ENCODE data around the gene XPC.
"Not testable (repeated sequence)": the region's sequence is repeated elsewhere in the genome, so short reads cannot be mapped to it uniquely, and the experiment has no call there.

XPC gene

DNA sequence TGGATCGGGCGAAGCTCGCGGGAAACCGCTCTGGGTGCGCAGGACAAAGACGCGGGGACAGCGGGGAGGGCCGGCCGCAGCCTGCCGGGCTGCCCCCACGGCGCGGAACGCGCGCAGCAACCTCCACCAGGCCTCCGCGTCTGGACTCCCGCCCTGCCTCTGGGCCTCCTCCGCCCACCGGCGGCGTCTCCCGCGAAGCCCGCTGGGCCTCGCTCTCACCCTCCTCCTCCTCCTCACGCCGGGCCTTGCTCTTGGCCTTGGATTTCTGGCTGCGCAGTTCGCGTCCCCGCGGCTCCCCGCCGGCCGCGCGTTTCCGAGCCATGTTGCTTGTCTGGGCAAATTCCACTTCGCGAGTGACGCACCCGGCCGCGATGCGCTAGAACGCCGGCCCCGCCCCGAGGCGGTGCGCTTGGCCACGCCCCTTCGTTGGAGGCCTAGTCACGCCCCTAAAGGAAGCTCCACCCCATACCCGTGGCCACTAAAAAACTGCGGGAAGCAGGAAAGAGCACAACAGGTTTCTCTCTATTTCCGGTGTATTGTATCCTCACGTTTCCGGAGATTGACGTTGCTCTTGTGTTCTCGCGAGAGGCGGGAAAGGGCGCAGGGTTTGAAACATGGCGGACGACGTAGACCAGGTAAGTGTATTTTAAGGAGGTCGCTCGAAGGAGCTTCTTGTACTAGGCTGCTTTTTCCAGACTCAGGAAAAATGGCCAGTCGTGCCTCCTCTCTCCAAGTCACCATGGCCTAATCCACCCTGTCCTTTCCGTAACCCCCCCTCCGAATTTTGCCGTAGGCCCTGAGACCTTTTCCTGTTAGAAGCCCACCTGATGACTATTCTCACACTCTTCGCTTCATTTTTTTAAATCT, at the start of gene XPC, which contains the start of gene LSM3:
TSS of gene XPC (minus strand) at position 355 of the 867 bp plus-strand sequence. CDS start at position 322, 33 bp downstream.
TSS of gene LSM3 (plus strand) at position 571 of the 867 bp plus-strand sequence. CDS start at position 615, 44 bp downstream.
- peak; percentile 88 for DNase-seq

DNA sequence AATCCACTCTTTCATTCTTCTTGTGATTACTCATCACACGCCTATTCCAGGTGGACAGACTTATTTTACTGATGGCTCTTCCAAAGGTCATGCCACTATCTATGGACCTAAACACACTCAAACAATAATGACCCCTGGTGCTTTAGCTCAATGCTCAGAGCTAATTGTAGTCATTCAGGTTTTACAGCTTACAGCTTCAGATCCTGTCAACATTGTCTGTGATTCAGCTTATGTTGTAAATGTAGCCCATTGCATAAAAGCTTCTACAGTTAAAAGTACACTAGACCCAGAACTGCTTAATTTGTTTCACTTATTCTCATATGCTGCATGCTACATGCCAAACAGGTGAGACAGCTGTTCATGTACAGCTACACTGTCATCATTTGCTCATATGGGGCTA, 49.5 kb upstream of the XPC start:
- no peak for DNase-seq

DNA sequence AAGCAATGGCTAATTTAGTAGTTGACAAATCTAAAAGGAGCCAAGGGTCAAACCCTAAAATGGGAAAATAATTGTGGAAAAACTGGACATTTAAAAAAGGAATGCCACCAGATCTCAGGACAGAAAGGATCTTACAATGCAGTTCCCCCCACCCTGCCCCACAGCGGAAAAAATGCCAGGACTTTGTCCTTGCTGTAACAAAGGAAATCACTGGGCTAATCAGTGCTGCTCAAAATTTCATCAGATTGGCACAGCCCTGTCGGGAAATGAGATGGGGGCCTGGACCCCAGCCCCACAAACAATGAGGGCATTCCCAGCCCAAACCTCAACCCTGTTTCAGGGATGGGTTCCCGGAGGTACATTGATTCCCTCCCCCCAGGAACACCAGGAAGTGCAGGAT, 48.0 kb upstream of the XPC start:
- DNase-seq, result not testable (repeated sequence)

DNA sequence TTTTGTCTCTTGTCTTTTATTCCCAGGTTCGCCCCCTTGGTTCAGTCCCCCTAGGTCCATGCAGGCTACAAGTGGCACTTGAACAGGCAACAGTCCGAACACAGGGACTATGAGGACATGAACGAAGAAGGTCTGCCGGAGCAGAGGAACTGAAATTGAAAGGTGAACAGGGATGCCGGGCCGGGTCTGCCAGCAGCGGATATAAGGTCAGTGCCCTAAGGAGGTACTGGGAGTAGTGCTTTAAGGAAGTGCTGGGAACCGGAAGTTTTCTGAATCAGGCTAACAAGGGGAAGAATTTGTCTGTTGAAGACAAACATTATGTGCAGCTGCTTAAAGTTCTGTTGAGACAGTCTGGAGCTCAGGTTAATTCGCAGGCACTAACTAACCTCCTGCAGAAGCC, 47.0 kb upstream of the XPC start:
- DNase-seq, result no peak

DNA sequence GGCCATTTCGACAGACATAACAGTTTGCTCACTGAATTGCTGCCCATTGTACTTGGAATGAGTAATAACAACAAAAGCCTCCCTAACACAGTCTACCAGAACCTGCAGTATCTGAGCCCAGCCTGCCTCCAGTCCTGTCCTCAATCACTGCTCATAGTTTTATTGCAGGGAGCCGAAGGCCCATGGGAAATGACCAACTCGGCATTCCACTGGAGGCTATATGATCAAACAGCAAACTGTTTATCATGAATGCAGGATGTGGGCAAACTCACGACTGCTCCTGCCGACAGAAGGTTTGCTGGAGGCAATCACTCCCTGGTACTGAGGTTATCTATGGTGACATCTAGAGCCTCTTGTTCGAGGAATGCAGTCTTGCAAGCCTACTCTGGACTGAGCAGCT, 46.5 kb upstream of the XPC start:
- DNase-seq, result no peak

DNA sequence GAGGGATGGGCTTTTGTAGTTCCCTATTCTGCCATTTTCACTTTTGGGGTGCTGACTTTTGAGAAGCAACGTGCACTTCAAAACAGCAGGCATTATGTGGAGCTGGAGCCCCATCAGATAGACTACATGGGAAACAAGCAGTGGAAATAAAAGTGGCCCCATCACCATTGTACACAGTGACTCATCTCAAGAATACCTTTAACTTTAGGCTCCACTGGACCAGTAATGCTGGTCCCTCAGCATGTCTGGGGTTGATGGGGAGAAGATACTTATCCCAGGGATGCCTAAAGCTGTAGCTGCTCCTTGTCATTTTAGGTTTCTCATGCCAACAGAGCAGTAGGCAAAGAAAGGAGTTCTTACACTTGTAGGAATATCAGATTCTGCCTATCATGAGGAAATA, 45.2 kb upstream of the XPC start:
- no peak for DNase-seq

DNA sequence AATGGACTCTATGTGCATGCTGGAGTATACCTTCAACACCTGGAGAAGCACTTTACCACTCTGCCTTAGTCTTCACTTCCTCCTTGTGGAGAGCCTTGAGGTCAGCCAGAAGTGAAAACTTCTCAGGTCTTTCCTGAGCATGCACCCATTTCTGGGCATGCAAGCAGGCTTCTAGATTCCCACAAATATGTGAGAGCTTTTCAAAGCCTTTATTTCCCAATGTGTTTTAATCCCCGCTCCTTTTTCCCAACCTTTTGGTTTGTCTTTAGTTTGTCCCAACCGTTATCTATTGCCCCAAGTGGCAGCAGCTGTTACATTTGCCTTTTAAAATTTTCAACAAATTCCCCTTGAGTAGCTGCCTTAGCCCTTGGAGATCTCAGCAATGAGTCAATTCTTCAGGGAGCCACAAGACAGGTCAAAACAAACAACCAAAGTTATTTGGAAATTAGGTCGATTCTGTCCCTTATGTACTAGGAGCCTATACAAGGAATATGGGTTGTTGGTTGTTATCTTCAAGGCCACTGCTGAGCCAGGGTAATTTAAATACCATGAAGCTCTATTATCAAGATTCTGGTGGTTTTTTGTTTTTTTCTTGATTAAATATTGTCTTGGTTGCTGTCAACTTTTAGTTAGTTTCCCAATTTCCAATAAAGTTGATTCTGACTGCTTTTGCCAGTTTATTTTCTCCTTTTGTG, 44.6 kb upstream of the XPC start:
- DNase-seq, result no peak

DNA sequence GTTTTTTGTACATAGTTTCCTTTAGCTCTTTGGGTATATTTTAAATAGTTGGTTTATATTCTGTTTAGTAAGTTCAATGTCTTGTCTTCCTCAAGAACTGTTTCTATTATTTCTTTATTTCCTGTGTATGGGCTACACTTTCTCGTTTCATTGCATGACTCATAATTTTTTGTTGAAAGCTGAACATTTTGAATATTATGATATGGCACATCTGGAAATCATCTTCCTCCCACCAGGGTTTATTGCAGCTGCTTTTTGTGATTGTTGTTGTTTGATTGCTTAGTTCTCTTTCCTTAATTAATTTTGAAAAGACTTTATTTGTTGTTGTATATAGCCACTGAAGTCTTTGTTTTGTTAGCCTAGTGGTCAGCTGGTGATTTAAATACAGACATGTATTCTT, 44.1 kb upstream of the XPC start:
- no peak for DNase-seq

DNA sequence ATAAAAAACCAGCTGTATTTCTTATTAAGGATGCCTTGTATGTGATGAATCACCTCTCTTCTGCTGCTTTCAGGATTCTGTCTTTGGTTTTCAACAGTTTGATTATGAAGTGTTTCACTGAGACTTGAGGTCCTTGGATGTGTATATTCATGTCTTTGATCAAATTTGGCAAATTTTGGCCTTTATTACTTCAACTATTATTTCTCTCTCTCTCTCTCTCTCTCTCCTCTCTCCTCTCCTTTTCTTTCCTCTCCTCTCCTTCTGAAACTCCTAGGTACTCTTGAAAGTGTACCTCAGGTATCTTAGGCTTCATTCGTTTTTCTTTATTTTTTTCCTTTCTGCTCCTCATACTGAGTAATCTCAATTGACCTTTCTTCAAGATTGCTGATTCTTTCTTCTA, 43.5 kb upstream of the XPC start:
- DNase-seq, result no peak

DNA sequence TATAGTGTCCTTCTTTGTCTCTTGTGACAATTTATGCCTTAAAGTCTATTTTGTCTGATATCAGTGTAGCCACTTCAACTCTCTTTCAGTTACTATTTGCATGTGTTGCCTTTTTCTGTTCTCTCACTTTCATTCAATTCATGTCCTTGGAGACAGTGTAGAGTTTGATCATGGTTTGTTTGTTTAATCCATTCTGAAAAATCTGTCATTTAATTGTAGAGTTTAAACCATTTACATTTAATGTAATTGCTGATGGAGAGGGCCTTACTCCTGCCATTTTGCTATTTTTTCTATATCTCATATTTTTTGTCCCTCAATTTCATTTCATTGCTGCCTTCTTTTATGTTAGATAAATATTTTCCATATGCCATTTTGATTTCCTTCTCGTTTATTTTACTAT, 42.5 kb upstream of the XPC start:
- DNase-seq, result no peak

DNA sequence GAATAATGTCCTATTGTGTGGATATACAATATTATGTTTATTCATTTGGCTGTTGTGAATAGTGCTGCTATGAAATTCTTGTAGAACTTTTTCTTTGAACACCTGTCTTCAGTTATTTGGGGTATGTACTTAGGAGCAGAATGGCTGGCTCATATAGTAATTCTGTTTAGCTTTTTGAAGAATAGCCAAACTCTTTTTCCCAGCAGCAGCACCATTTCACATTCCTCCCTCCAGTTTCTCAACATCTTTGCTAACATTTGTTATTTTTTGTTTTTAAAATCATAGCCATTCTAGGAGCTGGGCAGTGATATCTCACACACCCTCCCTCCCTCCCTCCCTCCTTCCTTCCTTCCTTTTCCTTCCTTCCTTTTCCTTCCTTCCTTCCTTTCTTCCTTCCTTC, 40.0 kb upstream of the XPC start:
- no peak for DNase-seq

DNA sequence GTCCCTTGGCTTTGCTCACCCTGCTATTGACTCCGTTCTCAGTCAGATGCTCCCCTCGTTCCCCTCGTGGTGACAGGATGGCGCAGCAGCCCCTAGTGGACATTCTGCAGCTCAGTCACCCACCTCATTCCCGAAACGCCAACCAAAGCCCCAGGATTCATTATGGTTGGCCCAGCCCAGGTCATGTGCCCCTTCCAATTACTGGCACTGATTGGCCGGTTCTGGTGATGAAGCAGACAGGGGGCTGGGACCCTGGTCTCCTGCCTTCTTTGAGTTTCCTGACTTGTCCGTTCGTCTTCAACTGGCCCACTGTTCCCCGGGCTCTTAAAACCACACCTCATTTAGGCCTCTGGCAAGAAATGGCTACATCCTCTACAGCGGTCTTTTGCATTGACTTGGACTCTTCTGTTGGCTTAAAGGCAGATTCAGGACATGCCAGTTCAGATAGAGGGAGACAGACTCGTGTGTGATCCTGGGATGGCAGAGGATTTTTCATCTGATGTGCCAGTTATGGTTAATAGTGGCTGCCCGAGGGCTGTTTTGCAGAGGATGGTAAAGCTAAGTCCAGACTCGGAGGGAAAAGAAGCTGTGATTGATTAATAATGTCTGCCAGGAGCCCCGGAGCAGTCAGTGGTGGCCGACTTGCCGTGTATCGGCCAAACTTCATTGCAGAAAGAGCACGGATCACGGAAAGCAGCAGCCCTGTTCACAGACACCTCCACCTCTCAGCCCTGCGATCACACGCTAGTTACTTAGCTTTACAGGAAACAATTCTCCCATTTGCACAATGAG, 38.1 kb upstream of the XPC start:
- DNase-seq, result no peak

DNA sequence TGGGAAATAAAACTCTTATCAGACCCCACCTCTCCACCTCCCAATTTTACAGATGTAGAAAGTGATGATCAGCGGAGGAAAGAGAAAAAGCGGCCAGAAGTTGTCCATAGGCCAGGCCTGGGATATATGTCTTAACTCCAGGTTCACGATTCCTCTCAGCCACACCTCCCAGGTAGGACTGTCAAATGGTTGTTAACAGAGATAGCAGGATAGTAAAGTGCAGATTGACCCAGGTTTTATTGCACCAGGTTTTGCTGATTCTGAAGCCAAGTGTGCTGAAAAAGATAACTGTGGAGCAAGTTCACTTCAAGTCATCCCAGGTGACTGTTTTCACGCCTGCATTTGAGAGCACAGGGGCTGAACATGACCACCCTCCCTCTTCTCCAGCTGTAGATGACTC, 36.4 kb upstream of the XPC start:
- DNase-seq, result no peak

DNA sequence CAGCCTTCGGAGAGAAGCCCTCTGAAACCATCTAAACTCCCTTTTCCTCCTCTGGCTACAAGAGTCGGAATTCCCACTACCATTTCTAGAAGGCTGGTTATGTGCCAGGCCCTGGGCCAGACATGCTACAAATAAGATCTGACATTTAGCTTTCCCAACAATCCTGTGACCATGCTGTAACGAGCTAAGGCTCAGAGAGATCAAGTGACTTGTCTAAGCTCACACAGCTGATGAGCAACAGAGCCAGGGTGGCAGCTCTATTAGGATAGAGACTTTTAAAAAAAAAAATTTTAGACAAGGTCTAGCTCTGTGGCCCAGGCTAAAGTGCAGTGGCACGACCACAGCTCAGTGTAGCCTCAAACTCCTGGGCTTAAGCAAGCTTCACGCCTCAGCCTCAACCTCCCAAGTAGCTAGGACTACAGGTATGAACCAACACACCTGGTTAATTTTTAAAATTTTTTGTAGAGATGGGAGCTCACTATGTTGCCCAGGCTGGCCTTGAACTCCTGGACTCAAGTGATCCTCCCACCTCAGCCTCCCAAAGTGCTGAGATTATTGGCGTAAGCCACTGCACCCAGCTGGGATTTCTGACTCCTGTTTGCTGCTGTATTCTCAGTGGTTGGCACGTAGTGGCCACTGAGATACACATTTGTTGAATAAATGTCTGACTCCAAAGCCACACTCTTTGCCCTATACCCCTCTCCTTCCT, 34.8 kb upstream of the XPC start:
- no peak for DNase-seq

DNA sequence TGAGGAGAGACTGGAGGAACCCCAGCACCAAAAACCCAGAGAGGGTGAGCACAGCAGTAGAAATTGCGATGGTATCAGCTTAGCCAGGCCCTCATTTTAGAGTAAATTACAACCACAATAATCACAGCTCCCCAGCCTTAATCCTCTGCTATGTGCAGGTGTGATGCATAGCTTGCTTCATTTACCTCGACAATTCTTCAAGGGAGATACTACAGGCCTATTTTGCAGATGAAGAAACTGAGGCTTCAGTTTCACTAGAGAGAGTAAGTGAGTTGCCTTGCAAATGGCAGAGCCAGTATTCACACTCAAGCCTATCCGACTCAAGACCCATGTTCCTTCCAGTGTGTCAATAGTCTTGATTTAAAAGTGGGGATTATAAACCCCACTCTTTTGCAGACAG, 33.6 kb upstream of the XPC start:
- DNase-seq, result no peak

DNA sequence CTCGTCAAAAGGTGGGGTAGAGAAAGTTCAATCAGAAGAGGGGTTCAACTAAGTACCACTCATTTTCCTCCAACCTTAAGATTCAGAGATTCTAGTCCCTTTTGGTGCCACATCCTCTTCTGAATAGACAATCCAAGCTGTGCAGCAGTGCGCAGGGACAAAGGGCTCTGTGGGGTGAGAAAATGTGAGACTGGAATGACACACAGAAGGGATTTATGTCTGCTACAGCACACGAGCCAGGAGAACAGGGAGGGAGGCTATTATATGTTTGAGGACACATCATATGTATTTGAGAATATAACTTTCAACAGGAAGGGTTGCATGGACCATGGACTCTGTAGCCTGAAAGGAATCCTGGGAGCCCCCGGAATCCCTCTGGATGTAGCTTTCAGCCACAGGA, 33.2 kb upstream of the XPC start:
- no peak for DNase-seq

DNA sequence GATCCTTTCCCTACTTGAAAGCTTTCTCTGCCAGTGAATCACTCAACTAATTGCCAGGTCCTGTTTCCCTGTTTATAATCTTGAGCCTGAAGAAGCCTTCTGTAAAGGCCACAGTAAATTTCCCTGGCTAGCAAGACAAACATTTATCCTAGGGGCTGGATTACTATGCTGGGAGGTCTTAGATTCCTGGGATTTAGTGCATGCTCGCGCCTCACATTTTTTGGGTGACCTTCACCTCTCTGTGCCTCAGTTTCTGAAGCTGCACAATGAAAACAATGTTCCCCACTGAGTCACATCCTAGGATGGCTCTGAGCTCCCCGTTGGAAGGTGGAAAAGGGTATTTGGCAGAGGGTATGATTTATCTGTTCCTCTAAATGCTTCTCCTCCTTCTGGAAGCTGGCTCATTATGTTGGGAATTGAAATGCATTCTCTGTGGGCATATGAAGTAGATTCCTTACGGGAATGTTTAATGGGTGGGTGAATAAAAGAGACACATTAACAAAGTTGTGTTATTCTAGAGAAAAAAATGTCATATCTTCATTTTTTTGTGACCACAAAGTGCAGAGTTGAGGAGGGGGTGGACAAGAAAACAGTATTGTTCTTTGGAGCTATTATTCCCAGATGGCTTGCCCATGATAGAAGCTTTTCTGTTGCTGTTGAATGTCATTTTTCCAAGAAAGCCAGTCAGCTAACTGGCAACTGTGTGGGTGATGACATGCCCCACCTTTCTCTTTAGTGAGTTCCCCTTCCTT, 32.6 kb upstream of the XPC start:
- DNase-seq, result no peak

DNA sequence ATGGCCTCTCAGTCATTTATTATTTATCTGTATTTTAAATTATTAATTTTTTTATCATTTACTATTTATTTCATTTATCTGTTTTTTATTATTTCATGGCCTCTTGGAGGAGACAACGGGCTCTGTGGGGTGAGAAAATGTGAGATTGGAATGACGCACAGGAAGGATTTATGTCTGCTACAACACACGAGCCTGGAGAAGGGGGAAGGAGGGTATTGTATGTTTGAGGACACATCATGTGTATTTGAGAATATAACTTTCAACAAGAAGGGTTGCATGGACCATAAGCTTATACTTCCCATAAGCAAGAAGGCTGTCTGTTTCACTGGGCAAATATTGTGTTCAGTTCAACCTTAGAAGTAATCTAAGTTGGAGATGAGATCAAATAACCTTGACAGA, 31.9 kb upstream of the XPC start:
- no peak for DNase-seq

DNA sequence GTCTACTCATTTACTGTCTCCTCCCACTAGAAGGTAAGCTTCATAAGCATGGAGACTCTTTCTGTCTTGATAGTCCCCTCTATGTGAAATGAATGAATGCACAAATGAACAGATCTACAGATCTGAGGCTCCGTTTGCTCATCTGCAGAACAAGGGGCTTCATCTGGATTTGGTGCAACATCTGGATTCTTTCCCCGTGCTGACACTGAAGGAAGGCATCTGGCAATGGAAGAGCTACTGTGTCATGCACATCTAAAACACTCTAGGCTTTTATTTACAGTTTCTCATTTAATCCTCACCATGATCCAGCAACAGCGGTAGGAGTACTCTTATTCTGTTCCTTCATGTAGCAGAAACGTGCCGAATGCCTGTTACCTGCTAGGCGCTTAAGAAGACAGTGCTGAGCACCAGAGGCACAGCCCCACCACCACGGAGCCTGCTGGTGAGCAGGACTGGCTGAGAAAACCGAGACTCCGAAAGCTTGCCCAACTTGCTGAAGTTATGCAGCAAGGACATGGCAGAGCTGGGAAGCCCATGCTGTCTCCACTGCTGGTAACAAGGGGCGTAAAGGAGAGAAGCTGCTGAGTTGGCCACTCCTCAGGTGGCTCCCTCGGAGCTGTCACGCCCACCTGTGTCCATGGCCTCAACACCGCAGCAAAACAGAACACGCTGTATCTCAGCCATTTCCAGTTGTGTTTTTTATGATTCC, 31.3 kb upstream of the XPC start:
- no peak for DNase-seq

DNA sequence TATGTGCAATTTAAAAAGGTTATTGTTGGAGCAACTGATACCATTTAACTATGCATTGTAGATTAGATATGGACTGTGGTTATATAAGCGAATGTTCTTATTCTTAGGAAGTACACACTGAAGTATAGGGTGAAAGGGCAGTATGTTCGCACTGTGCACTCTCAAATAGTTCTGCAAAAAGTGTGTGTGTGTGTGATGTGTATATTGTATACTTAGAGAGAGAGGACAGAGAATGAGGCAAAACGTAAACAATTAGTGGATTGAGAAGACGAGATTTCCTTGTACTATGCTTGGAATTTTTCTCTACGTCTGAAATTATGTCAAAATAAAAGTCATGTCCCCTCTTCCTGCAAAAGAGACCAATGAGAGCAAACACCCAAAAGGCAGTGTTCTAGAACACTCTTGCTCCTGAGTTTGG, 30.6 kb upstream of the XPC start:
- no peak for DNase-seq

DNA sequence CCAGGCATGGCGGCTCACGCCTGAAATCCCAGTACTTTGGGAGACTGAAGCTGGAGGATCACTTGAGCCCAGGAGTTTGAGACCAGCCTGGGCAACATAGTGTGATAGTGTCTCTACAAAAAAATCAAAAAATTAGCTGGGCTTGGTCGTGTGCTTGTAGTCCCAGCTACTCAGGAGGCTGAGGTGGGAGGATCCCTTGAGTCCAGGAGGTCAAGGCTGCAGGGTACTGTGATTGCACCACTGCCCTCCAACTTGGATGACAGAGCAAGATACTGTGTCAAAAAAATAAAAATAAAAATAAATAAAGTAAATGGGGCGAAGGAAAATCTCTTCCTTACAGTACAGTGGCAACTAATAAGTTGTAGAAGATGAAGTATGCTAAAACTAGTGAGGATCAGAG, 29.8 kb upstream of the XPC start:
- no peak for DNase-seq

All from NCI-H2081 treated with DMSO at 0.1 percent for 48 hours (cell line).